PFSK-1 (cell line): Measurements from ENCODE around the gene PGLYRP2.

Experiments
- POLR2AphosphoS5 ChIP-seq: IDR thresholded peaks from 2 replicates; pipeline ENCODE4 v1.6.1; 2012; ENCODE audit warnings: low read depth, mild to moderate bottlenecking, control low read depth, low read length, moderate library complexity
- TF ChIP-seq, protein P1 (sequence below), 2 experiments: IDR thresholded peaks; 2 replicates each; pipeline versions ENCODE4 v1.6.1 to v1.8.0; 2011 to 2012; ENCODE audit warnings: low read depth in 2 of 2, low read length in 2 of 2, control low read depth in 1 of 2, inconsistent platforms in 1 of 2, mild to moderate bottlenecking in 1 of 2, moderate library complexity in 1 of 2; ENCODE audit not compliant: insufficient read depth in 1 of 2

DNA sequence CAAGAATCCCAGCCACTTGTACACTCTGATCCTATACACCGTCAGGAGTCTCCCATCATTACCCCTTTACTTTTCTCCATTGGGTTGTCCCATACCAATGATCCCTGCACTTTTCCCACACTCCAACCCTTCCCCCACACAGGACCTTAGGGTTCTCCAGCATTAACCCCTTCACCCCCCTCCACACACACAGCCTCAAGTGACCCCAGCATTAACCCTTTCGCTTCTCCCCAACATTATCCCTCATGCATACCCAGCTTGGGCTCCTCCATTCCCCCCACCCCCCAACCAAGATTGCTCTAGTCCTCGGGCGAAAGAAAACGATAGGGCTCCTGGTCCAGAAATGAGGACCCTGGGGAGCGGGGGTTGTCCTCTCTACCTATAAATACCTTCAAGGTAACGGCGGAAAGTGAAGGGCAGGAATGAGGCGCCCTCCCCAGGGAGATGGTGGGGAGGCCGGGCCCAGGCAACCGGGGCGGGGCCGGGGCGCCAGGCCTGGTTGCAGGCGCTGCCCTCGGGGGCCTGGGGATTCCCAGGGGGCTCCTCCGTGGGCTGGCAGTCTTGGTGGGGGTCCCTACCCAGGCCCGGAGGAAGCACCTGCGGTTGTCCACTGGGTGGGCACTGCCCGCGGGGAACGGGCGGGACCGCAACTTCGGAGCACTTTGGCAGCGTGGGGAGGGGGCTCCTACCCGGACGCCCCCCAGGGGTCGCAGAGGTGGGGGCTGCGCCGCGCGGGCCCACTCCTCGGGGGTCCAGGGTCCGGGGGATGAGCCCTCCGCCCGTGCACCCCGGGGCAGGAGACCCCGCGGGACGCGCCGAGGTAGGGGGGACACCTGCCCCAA, 30.3 kb downstream of the PGLYRP2 start:
- TF ChIP-seq POLR2AphosphoS5, result no peak
- TF ChIP-seq, protein P1, sequence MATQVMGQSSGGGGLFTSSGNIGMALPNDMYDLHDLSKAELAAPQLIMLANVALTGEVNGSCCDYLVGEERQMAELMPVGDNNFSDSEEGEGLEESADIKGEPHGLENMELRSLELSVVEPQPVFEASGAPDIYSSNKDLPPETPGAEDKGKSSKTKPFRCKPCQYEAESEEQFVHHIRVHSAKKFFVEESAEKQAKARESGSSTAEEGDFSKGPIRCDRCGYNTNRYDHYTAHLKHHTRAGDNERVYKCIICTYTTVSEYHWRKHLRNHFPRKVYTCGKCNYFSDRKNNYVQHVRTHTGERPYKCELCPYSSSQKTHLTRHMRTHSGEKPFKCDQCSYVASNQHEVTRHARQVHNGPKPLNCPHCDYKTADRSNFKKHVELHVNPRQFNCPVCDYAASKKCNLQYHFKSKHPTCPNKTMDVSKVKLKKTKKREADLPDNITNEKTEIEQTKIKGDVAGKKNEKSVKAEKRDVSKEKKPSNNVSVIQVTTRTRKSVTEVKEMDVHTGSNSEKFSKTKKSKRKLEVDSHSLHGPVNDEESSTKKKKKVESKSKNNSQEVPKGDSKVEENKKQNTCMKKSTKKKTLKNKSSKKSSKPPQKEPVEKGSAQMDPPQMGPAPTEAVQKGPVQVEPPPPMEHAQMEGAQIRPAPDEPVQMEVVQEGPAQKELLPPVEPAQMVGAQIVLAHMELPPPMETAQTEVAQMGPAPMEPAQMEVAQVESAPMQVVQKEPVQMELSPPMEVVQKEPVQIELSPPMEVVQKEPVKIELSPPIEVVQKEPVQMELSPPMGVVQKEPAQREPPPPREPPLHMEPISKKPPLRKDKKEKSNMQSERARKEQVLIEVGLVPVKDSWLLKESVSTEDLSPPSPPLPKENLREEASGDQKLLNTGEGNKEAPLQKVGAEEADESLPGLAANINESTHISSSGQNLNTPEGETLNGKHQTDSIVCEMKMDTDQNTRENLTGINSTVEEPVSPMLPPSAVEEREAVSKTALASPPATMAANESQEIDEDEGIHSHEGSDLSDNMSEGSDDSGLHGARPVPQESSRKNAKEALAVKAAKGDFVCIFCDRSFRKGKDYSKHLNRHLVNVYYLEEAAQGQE (IDR thresholded peaks at IDR 0.05; ENCODE audit: insufficient read depth in 1 of 2, low read depth in 2 of 2, low read length in 2 of 2), result no peak
